Measurements from ENCODE around the gene TMEM143. TPM values are rescaled to one million over a fixed set of nuclear protein-coding genes. Genes with fewer than 3 reads are reported as not detected.
A peak's percentile ranks its signal among the peaks of the same experiment; 100 is the strongest.

Gene TMEM143
- total and polyA plus RNA-seq, 2 of the 8 experiments (the other 6 are each of a cell fraction or from before 2014, with no cell fraction given) = 14.2 to 19.1 TPM

- TF ChIP-seq USF2 (IDR thresholded peaks at IDR 0.05; ENCODE audit: low read length) = no peak
- TF ChIP-seq RNF2 (IDR thresholded peaks at IDR 0.05; ENCODE audit: borderline replicate concordance, low read depth, low read length, missing control alignments, poor library complexity, severe bottlenecking) = no peak
- peak; percentile 48 for TF ChIP-seq TBP (IDR thresholded peaks at IDR 0.05; ENCODE audit: low read depth, low read length)
- no peak for TF ChIP-seq RBBP5 (IDR thresholded peaks at IDR 0.05; ENCODE audit: borderline replicate concordance, low read depth, low read length)
- no peak for TF ChIP-seq SIRT6 (IDR thresholded peaks at IDR 0.05; ENCODE audit: low read length)
- TF ChIP-seq CHD2 (IDR thresholded peaks at IDR 0.05; ENCODE audit: low read length) = peak; percentile 66; the same call in 1 of the 2 replicates
- TF ChIP-seq JUND (IDR thresholded peaks at IDR 0.05; ENCODE audit: low read length) = no peak
- no peak for TF ChIP-seq KDM5A (IDR thresholded peaks at IDR 0.05; ENCODE audit: low read length)
- TF ChIP-seq, protein P1, sequence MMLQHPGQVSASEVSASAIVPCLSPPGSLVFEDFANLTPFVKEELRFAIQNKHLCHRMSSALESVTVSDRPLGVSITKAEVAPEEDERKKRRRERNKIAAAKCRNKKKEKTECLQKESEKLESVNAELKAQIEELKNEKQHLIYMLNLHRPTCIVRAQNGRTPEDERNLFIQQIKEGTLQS (IDR thresholded peaks at IDR 0.05; ENCODE audit: insufficient read depth, low read depth, low read length) = no peak
- TF ChIP-seq EGR1 (IDR thresholded peaks at IDR 0.05; ENCODE audit: borderline replicate concordance, low read depth, low read length) = no peak
- TF ChIP-seq RXRA (IDR thresholded peaks at IDR 0.05; ENCODE audit: insufficient read depth, low read depth, low read length) = no peak
- no peak for TF ChIP-seq EP300 (IDR thresholded peaks at IDR 0.05; ENCODE audit: borderline replicate concordance in 1 of 2, low read depth in 2 of 2, low read length in 2 of 2)
- 0 out of 3 replicates have a peak, but pooled peaks of 1 of the 2 experiments have one; percentile 79 for TF ChIP-seq POLR2A (IDR thresholded peaks at IDR 0.05; ENCODE audit: control extremely low read depth in 1 of 2, low read depth in 2 of 2, low read length in 2 of 2)
- TF ChIP-seq KDM1A (IDR thresholded peaks at IDR 0.05; ENCODE audit: borderline replicate concordance, low read length) = 0 out of 2 replicates have a peak, but pooled peaks have one; percentile 35
- TF ChIP-seq SP1 (IDR thresholded peaks at IDR 0.05; ENCODE audit: low read depth, low read length) = peak; percentile 58; the same call in 1 of the 2 replicates
- no peak for TF ChIP-seq TCF12 (IDR thresholded peaks at IDR 0.05; ENCODE audit: low read depth, low read length)
- TF ChIP-seq TAF1 (IDR thresholded peaks at IDR 0.05; ENCODE audit: low read depth, low read length) = peak; percentile 43; the same call in 1 of the 2 replicates
- peak in 1 of 2 experiments; percentile 90; a peak in 2 of 4 replicates for TF ChIP-seq SIN3A (conservative IDR thresholded peaks at IDR 0.05 in 1 of 2, IDR thresholded peaks at IDR 0.05 in 1 of 2; ENCODE audit: low read depth in 1 of 2, low read length in 2 of 2)
- peak; percentile 54 for TF ChIP-seq PHF8 (conservative IDR thresholded peaks at IDR 0.05; ENCODE audit: low read depth, low read length)
- no peak for TF ChIP-seq ASH2L (IDR thresholded peaks at IDR 0.05; ENCODE audit: low read length)
- TF ChIP-seq NANOG (IDR thresholded peaks at IDR 0.05; ENCODE audit: insufficient read depth, low read depth, low read length, poor library complexity, severe bottlenecking) = no peak
- no peak for TF ChIP-seq SRF (IDR thresholded peaks at IDR 0.05; ENCODE audit: low read depth, low read length)
- no peak for TF ChIP-seq SP4 (IDR thresholded peaks at IDR 0.05; ENCODE audit: low read length)
Measured at GRCh38 chr19:48362716-48363499, 832 bp downstream of the TMEM143 start (continued).
